SU-DHL-6 (cell line): ENCODE data around the gene RPS15.
"Not testable (repeated sequence)": the region's sequence is repeated elsewhere in the genome, so short reads cannot be mapped to it uniquely, and the experiment has no call there.

Experiments
- H2AFZ ChIP-seq: fragments of 200-600 bp; sonication (generic); 2 replicates; pipeline ENCODE4 v1.6.1; 2014; ENCODE audit warnings: low read depth, mild to moderate bottlenecking, moderate library complexity, mixed read lengths, antibody characterized with exemption, low read length; ENCODE audit not compliant: severe bottlenecking
- H3F3A ChIP-seq: fragments of 200-600 bp; shearing (Covaris generic); 2 replicates; pipeline ENCODE4 v1.6.0; 2016; ENCODE audit warnings: antibody characterized with exemption, mild to moderate bottlenecking; ENCODE audit not compliant: insufficient read depth
- H3K27ac ChIP-seq: fragments of 200-600 bp; sonication (generic); 2 replicates; pipeline ENCODE4 v1.5.1; 2016; ENCODE audit warnings: low read depth, mild to moderate bottlenecking, low read length, moderate library complexity, mixed read lengths
- H3K27me3 ChIP-seq: fragments of 200-600 bp; sonication (generic), shearing (Covaris generic); 2 replicates; pipeline ENCODE4 v1.6.0; 2014; ENCODE audit warnings: mild to moderate bottlenecking, low read length
- H3K36me3 ChIP-seq: fragments of 200-600 bp; sonication (generic); 2 replicates; pipeline ENCODE4 v1.6.1; 2014; ENCODE audit warnings: mild to moderate bottlenecking, low read length, mixed read lengths
- H3K4me2 ChIP-seq: fragments of 300-600, 200-600 bp; shearing (Covaris generic), sonication (generic); 2 replicates; pipeline ENCODE4 v1.6.0; 2014; ENCODE audit warnings: low read length, low read depth, mild to moderate bottlenecking; ENCODE audit not compliant: poor library complexity, severe bottlenecking
- H3K4me3 ChIP-seq: fragments of 200-600 bp; sonication (generic); 2 replicates; pipeline ENCODE4 v1.5.1; 2014; ENCODE audit warnings: antibody characterized with exemption, low read length, mild to moderate bottlenecking, mixed read lengths; ENCODE audit not compliant: insufficient read depth, poor library complexity, severe bottlenecking
- H3K79me2 ChIP-seq: fragments of 200-600 bp; sonication (generic); 2 replicates; pipeline ENCODE4 v1.6.1; 2014; ENCODE audit warnings: mild to moderate bottlenecking, low read length, moderate library complexity; ENCODE audit not compliant: insufficient read depth
- H3K9ac ChIP-seq: fragments of 200-600 bp; sonication (generic); 2 replicates; pipeline ENCODE4 v1.7.0; 2014; ENCODE audit warnings: mild to moderate bottlenecking, low read length
- H3K9me2 ChIP-seq: fragments of 200-600 bp; sonication (generic); replicated peaks from 2 replicates; pipeline ENCODE4 v1.6.1; 2014; ENCODE audit warnings: low read length; ENCODE audit not compliant: insufficient read depth
- H3K9me3 ChIP-seq: fragments of 200-600 bp; sonication (generic); 2 replicates; pipeline ENCODE4 v1.6.1; 2014; ENCODE audit warnings: low read length, mixed read lengths; ENCODE audit not compliant: insufficient read depth
- H4K20me1 ChIP-seq: fragments of 200-600 bp; sonication (generic); 2 replicates; pipeline ENCODE4 v1.6.1; 2014; ENCODE audit warnings: low read depth, mild to moderate bottlenecking, antibody characterized with exemption, low read length, moderate library complexity, mixed read lengths
- EZH2phosphoT487 ChIP-seq: fragments of 200-600 bp; sonication (generic), shearing (Covaris generic); conservative IDR thresholded peaks from 2 replicates; pipeline ENCODE4 v1.6.1; 2018; ENCODE audit warnings: mild to moderate bottlenecking, antibody characterized with exemption, low read length, moderate library complexity, mixed read lengths
- TF ChIP-seq, protein P1 (sequence below): fragments of 200-600 bp; sonication (generic); IDR thresholded peaks from one replicate; pipeline ENCODE4 v1.5.1; 2017; ENCODE audit warnings: antibody characterized with exemption, mild to moderate bottlenecking, low read length, moderate library complexity; ENCODE audit not compliant: insufficient read depth, poor library complexity, severe bottlenecking

The RPS15 gene

DNA sequence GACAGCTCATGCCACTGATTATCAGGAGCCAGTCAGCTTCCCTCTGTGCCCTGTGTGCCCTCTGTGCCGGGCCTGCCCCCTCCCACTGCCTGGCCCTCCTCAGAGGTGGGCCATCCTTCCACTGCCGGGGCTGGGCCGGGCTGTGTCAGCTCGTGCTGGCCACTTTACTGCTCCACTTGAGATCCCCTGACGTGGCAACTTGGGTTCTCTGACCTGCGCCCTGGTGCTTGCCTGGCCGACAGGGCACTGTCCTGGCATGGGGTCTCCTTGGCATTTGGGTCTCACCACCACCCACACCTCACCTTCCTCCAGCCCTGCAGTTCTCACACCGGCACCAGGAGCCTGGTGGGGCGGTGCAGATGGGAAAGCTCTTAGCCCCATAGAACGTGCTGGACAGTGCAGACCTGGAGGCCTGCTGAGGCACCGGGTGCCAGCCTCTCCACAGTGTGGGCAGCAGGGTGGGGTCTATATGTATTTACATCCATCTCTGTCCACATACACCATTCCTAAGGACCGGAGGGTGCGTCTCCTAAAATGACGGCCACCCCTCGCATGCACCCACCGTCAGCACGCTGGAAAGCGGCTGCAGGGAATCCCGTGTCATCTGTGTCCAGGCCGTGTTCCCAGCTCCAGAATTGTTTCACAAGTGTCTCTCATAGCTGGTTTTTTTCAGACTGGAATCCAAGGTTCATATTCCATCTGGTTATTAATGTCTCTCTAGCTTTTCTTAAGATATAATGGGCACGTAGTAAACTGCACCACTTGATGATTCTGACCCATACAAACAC, 19.1 kb upstream of the RPS15 start:
- H3K9me3 ChIP-seq: no peaks in the 10 kb centered on the region
- H3F3A ChIP-seq: no peaks in the 10 kb centered on the region
- peaks cover 21% of the 10 kb centered on the region; the same call in 1 of the 2 replicates for H4K20me1 ChIP-seq
- H3K27me3 ChIP-seq: no peaks in the 10 kb centered on the region
- 0 out of 2 replicates have a peak, but pooled peaks cover 6% of the 10 kb centered on the region for H3K36me3 ChIP-seq
- no peak overlapping the region for H3K4me3 ChIP-seq
- no peak overlapping the region for H3K9ac ChIP-seq
- no peak for TF ChIP-seq EZH2phosphoT487
- TF ChIP-seq, protein P1, sequence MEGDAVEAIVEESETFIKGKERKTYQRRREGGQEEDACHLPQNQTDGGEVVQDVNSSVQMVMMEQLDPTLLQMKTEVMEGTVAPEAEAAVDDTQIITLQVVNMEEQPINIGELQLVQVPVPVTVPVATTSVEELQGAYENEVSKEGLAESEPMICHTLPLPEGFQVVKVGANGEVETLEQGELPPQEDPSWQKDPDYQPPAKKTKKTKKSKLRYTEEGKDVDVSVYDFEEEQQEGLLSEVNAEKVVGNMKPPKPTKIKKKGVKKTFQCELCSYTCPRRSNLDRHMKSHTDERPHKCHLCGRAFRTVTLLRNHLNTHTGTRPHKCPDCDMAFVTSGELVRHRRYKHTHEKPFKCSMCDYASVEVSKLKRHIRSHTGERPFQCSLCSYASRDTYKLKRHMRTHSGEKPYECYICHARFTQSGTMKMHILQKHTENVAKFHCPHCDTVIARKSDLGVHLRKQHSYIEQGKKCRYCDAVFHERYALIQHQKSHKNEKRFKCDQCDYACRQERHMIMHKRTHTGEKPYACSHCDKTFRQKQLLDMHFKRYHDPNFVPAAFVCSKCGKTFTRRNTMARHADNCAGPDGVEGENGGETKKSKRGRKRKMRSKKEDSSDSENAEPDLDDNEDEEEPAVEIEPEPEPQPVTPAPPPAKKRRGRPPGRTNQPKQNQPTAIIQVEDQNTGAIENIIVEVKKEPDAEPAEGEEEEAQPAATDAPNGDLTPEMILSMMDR: no peak
- no peak overlapping the region for H2AFZ ChIP-seq
- H3K79me2 ChIP-seq: peaks cover 58% of the 10 kb centered on the region
- no peak overlapping the region for H3K4me2 ChIP-seq
- H3K9me2 ChIP-seq: no peaks in the 10 kb centered on the region
- H3K27ac ChIP-seq: no peak overlapping the region

DNA sequence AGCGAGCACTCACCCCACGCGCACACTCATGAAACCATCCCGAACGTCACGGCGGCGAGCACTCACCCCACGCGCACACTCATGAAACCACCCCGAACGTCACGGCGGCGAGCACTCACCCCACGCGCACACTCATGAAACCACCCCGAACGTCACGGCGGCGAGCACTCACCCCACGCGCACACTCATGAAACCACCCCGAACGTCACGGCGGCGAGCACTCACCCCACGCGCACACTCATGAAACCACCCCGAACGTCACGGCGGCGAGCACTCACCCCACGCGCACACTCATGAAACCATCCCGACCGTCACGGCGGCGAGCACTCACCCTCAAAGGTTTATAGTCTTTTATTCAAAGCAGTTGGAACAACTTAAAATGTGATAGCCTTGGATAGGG, 18.1 kb upstream of the RPS15 start:
- not testable (repeated sequence) for H3K9me3 ChIP-seq, H3K4me3 ChIP-seq, H3F3A ChIP-seq, H3K27ac ChIP-seq, H3K27me3 ChIP-seq, H3K36me3 ChIP-seq, H3K4me2 ChIP-seq, H3K9me2 ChIP-seq, H3K9ac ChIP-seq, H2AFZ ChIP-seq
- peaks cover 17% of the 10 kb centered on the region; the same call in 1 of the 2 replicates for H4K20me1 ChIP-seq
- H3K79me2 ChIP-seq: peaks cover 48% of the 10 kb centered on the region

DNA sequence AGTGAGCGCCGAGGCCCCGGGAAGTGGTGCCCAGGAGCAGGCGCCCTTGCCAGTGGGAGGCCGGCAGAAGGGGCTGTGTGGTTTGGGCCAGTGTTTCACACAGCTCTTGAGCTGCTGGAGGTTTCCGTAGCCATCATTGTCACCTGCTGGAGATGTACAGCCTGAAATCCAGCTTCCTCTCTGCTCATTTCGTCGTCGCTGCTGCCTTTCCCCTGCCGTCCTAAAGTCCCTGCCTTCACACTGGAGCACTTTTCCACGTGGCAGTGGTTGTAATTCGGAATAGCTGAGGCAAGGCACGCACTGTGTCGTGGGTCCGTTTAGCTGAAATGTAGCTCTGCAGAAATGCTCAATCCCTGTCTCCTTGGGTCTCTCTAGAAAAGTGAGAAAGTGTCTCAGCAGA, 17.6 kb upstream of the RPS15 start:
- H3K27ac ChIP-seq: no peak overlapping the region
- no peak overlapping the region for H3K4me3 ChIP-seq
- H3K79me2 ChIP-seq: peaks cover 43% of the 10 kb centered on the region
- peaks cover 14% of the 10 kb centered on the region; the same call in 1 of the 2 replicates for H4K20me1 ChIP-seq
- H3K9me3 ChIP-seq: no peaks in the 10 kb centered on the region
- no peak overlapping the region for H2AFZ ChIP-seq
- H3K9me2 ChIP-seq: no peaks in the 10 kb centered on the region
- TF ChIP-seq, protein P1: no peak
- no peak for TF ChIP-seq EZH2phosphoT487
- H3K36me3 ChIP-seq: 0 out of 2 replicates have a peak, but pooled peaks cover 6% of the 10 kb centered on the region
- H3F3A ChIP-seq: no peaks in the 10 kb centered on the region
- H3K9ac ChIP-seq: no peak overlapping the region
- no peaks in the 10 kb centered on the region for H3K27me3 ChIP-seq
- H3K4me2 ChIP-seq: no peak overlapping the region

DNA sequence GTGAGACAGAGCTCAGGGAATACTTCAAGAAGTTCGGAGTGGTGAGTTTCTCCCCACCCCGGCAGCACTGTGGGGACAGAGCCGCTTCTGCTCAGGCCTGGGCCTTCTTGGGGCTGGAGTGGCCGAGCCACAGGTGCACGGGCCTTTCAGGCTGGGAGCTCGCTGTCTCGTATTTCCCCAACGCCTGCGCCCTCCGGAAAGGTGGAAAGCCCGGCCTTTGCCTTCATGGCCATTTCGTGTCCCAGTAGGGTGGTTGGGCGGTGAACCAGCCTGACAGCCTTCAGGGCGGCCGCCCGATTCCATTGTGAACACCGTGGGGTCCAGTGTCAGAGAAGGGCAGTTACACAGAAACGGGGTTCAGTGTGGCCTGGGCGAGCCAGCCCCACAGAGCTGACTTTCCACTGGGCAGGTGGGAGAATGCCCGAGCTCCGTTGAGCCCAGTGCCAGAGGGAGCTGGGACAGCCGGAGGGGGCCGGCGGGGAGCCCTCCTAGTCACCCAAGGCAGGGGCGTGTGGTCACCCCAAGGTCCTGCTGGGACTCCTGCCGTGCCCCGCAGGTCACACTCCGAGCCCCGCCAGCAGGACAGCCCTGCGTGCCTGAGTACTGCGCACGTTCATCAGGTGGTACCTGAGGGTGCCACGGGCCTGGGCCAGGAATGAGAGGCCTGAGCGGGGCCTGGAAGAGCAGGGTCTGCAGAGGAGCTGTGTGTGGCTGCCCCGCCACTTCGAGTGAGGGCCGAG, 16.8 kb upstream of the RPS15 start:
- peaks cover 14% of the 10 kb centered on the region; the same call in 1 of the 2 replicates for H4K20me1 ChIP-seq

More for the DNA sequence above, 16.8 kb upstream of the RPS15 start:
- Histone ChIP-seq H3K27ac (no peak overlapping the region), H3K27me3 (no peaks in the 10 kb centered on the region), H3F3A (no peaks in the 10 kb centered on the region), H3K4me2 (no peak overlapping the region), H3K4me3 (no peak overlapping the region), H3K79me2 (peaks cover 35% of the 10 kb centered on the region), H3K9me2 (no peaks in the 10 kb centered on the region), H3K9me3 (no peaks in the 10 kb centered on the region), H3K9ac (no peak overlapping the region), H3K36me3 (0 out of 2 replicates have a peak, but pooled peaks cover 6% of the 10 kb centered on the region), H2AFZ (no peak overlapping the region)
- no peak for TF ChIP-seq EZH2phosphoT487
- TF ChIP-seq, protein P1: no peak
